ENCODE results near the gene MRPL57.

- TF ChIP-seq CTCF (IDR thresholded peaks at IDR 0.05) (no peak), EP300 (IDR thresholded peaks at IDR 0.05) (no peak), POLR2AphosphoS5 (IDR thresholded peaks at IDR 0.05) (no peak), POLR2A (IDR thresholded peaks at IDR 0.05; ENCODE audit: low read depth) (no peak)
These were observed 723 bp upstream of the MRPL57 start for GRCh38 chr13:21175656-21176214.

All from esophagus muscularis mucosa (tissue), 4 donors.